Measurements from ENCODE around the gene SH3TC1.

The SH3TC1 gene

DNA sequence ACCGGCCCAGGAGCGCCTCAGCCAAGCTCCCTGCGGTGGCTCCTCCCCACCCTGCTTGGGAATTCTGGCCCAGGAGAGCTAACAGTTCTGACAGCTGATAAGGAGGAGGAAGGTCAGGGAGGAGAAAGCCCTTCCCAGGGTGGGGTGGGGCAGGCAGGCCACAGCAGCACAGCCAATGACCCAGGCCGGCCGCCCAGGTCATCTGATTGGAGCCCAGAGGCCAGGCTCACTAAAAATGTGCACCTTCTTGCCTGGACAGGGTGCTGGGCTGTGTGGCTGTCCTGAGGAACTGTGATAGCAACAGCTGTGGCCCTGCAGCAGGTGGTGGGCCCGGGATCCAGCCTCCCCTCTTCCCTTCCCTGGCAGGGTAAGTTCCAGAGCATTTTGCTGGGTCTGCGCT, 17.2 kb upstream of the SH3TC1 start:
- DNase-seq (ENCODE audit: low spot score): no peak

- no peak for DNase-seq (ENCODE audit: low spot score)
Measured at GRCh38 chr4:8182294-8182693, 16.8 kb upstream of the SH3TC1 start.

DNA sequence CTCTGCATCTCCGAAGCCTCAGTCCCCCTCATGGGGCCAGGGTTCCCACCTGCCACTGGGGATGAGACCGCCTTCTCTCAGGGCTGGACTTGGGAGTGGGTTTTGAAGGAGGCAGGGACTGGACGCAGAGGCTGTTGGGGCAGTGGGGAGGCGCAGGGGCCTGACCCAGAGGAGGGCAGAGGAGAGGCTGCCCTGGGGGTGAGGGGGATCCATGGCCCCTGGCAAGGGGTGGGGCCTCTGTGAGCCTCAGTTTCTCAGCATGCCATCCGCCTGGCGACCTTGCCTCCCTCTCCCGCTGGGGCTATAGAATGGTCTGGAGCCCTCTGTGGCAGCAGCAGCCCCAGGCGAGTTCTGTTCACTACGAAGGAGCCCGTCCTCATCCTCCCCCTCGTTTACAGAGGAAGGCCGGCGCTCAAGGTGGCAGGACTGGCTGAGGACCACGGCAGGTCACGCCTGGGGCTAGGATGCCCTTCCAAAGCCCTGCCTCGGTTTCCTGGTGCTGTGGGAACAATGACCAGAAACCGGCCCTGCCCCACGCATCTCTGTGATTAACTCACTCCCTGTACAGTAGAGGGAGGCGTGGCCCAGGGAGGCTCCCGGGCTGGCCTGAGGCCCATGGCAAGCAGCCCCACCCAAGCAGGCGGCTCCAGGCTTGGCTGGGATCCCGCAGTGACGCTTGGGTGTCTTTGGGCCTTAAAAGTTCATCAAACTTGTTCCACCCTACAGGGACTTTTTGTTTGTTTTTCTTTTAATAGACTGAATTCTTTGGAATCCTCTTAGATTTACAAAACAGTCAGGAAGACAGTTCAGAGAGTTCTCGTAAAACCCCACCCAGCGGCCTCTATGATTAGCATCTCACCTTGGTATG, 16.0 kb upstream of the SH3TC1 start:
- no peak for DNase-seq (ENCODE audit: low spot score)

DNA sequence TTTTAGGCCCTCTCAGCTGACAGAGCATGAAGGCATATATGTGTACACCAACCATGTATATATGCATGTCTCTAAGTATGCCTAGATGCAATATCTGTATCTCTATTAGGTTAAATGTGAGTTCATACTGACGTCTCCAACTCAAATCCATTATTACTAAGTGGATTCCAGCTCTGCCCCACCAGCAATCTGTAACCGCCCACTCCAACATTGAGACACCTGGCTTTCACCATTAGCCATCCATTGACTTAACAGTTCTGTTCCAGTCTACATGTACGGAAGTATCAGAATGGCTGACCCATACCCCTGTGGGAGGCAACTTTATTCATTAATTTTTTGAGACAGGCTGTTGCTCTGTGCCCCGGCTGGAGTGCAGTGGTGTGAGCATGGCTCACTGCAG, 15.0 kb upstream of the SH3TC1 start:
- DNase-seq (ENCODE audit: low spot score): no peak

DNA sequence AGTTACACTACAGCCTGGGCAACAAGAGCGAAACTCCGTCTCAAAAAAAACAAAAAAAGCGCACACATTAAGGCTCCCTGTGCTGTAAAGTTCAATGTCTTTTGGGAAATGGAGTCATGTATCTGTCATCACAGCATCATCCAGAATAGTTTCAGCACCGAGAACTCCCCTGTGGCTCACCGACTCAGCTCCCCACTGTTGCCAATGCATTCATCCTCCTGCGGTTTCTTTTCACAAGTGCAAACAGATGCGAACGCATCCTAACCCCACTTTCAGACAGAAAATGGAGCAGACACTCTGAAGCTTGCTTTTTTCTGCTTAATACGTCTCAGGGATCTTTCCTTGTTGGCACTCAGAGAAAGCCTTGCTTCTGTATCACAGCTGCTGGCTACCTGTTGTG, 13.8 kb upstream of the SH3TC1 start:
- DNase-seq (ENCODE audit: low spot score): no peak

DNA sequence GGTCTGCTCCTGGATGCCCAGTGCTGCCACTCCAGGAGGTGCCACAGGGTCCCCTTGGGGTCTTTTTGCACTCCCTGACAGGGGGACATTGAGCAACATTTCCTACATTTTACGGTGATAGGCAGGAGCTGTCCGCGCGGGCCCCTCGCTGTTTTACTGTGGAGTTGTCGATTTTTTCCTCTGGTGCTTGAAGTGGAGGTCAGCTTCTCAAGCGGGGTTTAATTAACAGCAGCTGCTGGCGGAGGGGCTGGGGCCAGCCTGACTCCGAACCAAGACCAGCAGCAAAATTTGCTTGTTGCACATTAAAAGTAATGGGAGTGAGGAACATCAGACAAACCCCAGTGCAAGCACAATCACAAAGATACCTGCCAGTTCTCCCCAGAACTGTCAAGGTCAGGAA, 13.2 kb upstream of the SH3TC1 start:
- DNase-seq (ENCODE audit: low spot score): no peak

GRCh38 chr4:8188085-8188484, 11.0 kb upstream of the SH3TC1 start:
- no peak for DNase-seq (ENCODE audit: low spot score)

GRCh38 chr4:8188743-8189550, 10.1 kb upstream of the SH3TC1 start:
- DNase-seq (ENCODE audit: low spot score): peak; percentile 61

DNA sequence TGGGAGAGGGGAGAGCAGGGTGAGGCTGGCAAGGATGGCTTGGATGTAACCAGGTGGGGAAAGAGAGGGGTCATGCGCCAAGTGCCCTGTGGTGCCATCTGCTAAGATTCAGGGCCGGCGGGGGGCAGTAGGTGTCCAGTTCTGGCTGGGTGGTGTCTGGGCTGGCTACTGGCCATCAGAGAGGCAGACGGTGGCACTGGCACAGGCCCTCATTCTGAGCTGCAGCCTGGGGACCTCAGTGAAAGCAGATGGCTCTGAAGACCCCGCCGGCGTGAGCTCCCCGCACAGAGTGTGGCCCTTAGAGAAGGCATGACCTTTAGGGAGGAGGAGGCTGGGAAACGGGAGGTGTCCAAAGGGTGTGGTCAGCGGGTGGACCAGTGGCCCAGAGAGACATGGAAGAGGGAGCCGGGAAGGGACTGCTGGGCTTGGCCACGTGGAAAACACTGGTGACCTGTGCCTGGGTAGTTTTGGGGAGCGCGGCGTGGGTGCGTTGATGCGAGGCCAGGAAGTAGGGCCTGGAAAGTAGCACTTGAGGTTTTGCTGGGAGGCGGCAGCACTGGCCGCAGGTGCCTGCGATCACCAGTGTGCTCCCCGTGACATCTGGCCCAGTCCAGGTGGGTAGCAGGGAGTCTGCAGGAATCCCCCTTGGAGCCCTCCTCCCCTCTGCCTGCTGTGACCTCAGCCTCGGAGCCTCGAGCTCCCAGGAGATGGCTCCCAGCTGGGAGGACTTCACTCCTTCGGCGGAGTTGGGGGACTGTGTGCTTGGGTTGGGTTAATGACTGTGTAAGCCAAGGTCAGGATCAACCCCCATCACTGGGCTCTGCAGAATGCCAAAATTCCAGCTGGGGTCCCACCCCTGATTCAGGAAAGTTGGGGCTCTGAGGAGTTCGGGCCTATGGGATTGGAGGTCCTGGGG, 9.3 kb upstream of the SH3TC1 start:
- no peak for DNase-seq (ENCODE audit: low spot score)

- DNase-seq (ENCODE audit: low spot score): peak; percentile 71
Measured at GRCh38 chr4:8191136-8191747, 7.8 kb upstream of the SH3TC1 start.

GRCh38 chr4:8192748-8193738, 6.0 kb upstream of the SH3TC1 start:
- DNase-seq (ENCODE audit: low spot score): peak; percentile 71

GRCh38 chr4:8194306-8195242, 4.5 kb upstream of the SH3TC1 start:
- DNase-seq (ENCODE audit: low spot score): no peak

DNA sequence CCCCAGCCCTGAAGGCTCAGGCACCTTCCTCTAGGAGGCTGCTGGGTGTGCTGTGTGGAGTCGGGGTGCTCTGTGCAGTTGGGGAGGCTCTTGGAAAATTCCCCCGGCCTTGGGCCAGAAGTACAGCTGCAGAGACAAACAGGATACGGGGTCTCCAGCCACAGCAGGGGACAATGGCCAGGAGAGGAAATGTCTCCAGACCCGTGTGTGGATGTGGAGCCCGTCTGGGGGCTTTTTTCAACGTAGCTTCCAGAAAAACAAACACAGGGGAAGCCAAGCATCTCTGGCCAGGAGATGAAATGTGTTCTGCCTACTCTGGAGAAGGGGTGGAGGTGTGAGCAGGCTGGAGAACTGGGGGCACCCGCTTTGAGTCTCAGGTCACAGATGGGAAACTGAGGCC, 3.7 kb upstream of the SH3TC1 start:
- no peak for DNase-seq (ENCODE audit: low spot score)

DNA sequence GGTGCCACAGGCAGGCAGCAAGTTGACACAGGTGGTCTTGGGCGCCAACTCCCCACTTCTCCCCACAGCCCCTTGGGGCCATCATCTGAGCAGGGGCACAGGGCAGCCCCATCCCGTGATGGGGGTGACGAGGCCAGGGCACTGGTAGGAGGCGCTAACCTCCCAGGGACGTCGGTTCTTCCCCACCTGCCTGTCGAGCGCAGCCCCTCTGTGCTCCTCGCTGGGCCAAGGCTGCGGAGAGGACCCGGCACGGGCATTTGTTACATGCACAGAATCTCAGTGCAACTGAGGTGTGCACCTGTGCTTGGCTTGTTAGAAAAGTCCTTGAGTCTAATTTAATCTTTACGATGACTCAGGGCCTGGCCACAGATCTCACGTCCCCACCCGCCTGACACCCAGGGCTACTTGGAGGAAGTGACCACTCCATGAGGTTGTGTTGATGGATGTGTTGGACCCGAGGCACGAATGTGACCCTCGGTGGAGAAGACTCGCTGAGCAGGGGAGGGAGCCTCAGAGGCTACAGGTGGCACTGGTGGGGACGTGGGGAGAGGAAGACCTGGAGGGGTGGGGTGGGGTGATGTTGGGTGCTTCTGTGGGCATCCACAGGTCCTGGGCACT, 3.1 kb upstream of the SH3TC1 start:
- DNase-seq (ENCODE audit: low spot score): no peak

DNA sequence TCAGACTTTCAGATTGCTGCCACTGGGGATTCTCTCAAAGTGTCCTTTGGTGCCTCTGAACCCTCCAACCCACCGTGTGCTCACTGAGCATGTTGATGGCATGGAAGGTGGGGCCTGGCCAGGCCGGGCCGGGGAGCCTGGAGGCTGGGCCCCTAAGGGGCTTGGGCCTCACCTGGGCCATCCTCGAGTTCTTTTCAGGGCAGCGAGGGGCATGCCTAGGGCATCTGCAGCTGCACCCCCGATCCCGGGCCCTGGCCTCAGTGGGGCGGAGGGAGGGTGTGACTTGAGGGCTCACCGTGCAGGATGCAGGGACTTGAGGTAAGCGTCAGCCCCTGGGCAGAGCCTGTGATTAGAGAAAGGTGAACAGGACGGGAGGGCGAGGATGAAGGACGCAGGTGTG, 1.6 kb upstream of the SH3TC1 start:
- no peak for DNase-seq (ENCODE audit: low spot score)

GRCh38 chr4:8198206-8198905, 734 bp upstream of the SH3TC1 start:
- DNase-seq (ENCODE audit: low spot score): no peak

DNA sequence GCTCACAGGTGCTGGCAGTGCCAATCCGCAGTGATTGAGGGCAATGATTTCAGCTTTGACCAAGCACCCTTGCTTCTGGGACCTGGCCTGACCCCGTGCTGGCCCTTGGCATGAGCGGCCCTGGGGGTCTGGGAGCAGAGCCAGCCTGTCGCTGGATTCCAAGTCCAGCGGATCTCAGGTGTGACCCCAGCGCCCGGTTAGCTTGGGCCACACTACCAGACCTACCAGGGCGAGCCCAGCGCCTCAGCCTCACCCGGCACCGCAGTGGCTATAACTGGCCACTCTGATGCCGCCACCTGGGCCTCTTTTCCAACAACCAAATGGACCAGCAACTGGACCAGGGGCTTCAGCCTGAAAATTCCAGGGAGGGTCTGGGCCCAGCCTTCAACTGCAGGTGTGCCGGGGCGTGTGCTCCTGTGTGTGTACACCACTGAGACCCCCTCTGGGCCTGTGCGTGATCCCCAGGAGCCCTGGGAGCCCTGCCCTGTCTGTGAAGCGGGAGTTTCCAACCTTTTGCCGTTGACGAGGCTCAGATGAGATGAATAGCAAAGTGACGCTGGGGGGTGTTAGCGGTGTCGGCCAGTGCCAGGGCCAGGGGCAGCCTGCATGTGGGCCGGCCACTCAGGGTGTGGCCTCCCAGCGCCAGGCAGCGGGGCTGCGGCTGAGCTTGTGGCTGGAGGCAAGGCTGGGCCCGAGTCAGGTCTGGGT, 658 bp downstream of the SH3TC1 start:
- no peak for DNase-seq (ENCODE audit: low spot score)

Data from Ammon's horn (tissue), 1 donor.